KMS-11 (cell line): Measurements from ENCODE around the gene MPV17L.
"Not testable (repeated sequence)": the region's sequence is repeated elsewhere in the genome, so short reads cannot be mapped to it uniquely, and the experiment has no call there.

Experiments
- H2AFZ ChIP-seq: fragments of 200-600 bp; sonication (generic); 2 replicates; pipeline ENCODE4 v1.6.1; 2016; ENCODE audit warnings: antibody characterized with exemption, mixed run types, low read depth
- H3K27ac ChIP-seq: fragments of 200-600 bp; sonication (generic); 2 replicates; pipeline ENCODE4 v1.6.1; 2016; ENCODE audit warnings: mild to moderate bottlenecking, mixed run types
- H3K27me3 ChIP-seq: fragments of 200-600 bp; sonication (generic); 2 replicates; pipeline ENCODE4 v1.6.1; 2017; ENCODE audit warnings: mild to moderate bottlenecking, low read depth, mixed run types, moderate library complexity; ENCODE audit not compliant: insufficient read depth
- H3K36me3 ChIP-seq: fragments of 200-600 bp; sonication (generic); 2 replicates; pipeline ENCODE4 v1.6.1; 2017; ENCODE audit warnings: mild to moderate bottlenecking, mixed run types; ENCODE audit not compliant: insufficient read depth
- H3K4me1 ChIP-seq: fragments of 200-600 bp; sonication (generic); 2 replicates; pipeline ENCODE4 v1.6.1; 2016; ENCODE audit warnings: mild to moderate bottlenecking, low read depth, mixed run types; ENCODE audit not compliant: poor library complexity, severe bottlenecking
- H3K4me2 ChIP-seq: fragments of 200-600 bp; sonication (generic); 2 replicates; pipeline ENCODE4 v1.7.0; 2016; ENCODE audit warnings: mild to moderate bottlenecking, mixed run types
- H3K4me3 ChIP-seq: fragments of 200-600 bp; sonication (generic); IDR thresholded peaks from 2 replicates; pipeline ENCODE4 v1.6.1; 2017; ENCODE audit warnings: low read depth, low read length, mixed read lengths; ENCODE audit not compliant: insufficient read depth
- H3K79me2 ChIP-seq: fragments of 200-600 bp; sonication (generic); 2 replicates; pipeline ENCODE4 v1.6.1; 2016; ENCODE audit warnings: low read depth, mixed run types; ENCODE audit not compliant: insufficient read depth
- H3K9ac ChIP-seq: fragments of 200-600 bp; sonication (generic); 2 replicates; pipeline ENCODE4 v1.6.1; 2016; ENCODE audit warnings: mild to moderate bottlenecking, mixed run types
- H4K20me1 ChIP-seq: fragments of 200-600 bp; sonication (generic); 2 replicates; pipeline ENCODE4 v1.6.1; 2016; ENCODE audit warnings: mild to moderate bottlenecking, mixed run types; ENCODE audit not compliant: insufficient read depth
- TF ChIP-seq, protein P1 (sequence below): fragments of 200-600 bp; sonication (generic); conservative IDR thresholded peaks from 2 replicates; pipeline ENCODE4 v1.6.1; 2017; ENCODE audit warnings: low read depth, mild to moderate bottlenecking, antibody characterized with exemption, low read length, moderate library complexity, mixed read lengths

Gene MPV17L

DNA sequence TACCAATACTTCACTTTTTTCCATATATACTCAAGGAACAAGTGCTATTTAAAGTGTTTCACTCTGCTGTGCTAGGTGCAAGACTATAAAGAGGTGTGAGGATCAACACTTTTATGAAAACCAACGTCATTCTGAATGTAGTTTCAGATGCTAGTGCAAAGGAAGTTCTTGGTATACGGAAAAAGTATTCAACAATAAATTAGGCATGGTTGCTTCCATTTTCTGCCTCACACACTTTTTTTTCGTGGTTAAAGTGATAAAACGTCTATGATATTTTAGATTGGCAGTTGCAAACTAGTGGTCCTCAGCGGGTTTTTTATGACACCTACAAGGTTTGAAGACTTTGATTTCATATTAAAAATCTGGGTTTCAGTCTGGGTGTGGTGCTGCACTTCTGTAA, 5.6 kb upstream of the MPV17L start:
- not testable (repeated sequence) for H3K4me2 ChIP-seq, H2AFZ ChIP-seq, H3K36me3 ChIP-seq, H4K20me1 ChIP-seq, H3K27ac ChIP-seq, H3K4me3 ChIP-seq, H3K79me2 ChIP-seq, H3K9ac ChIP-seq, H3K4me1 ChIP-seq, H3K27me3 ChIP-seq

DNA sequence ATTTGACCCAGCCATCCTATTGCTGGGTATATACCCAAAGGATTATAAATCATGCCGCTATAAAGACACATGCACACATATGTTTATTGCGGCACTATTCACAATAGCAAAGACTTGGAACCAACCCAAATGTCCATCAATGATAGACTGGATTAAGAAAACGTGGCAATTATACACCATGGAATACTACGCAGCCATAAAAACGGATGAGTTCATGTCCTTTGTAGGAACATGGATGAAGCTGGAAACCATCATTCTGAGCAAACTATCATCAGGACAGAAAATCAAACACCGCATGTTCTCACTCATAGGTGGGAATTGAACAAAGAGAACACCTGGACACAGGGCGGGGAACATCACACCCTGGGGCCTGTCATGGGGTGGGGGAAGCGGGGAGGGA, 2.5 kb upstream of the MPV17L start:
- H3K4me3 ChIP-seq, result not testable (repeated sequence)

DNA sequence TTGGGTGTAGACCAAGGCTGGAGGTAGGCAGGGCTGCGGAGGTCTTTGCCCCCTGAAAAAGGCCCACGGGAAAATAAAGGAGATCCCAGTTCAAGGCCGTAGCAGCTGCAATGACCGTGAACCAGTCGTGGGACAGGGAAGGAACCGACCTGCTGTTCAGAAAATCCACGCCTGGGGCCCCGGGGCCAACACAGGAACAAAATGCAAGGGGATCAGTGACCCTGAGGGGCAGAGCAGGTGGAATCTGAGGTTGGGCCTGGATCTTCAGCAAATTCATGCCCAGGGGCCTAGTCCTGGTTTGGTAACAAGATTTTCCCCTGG, 915 bp downstream of the MPV17L start:
- H3K9ac ChIP-seq, H3K4me2 ChIP-seq, H2AFZ ChIP-seq: not testable (repeated sequence)

More for the DNA sequence above, 2.5 kb upstream of the MPV17L start:
- not testable (repeated sequence) for H3K27me3 ChIP-seq, H3K4me1 ChIP-seq, H4K20me1 ChIP-seq, H3K27ac ChIP-seq, H3K9ac ChIP-seq, H2AFZ ChIP-seq, H3K79me2 ChIP-seq, H3K36me3 ChIP-seq, H3K4me2 ChIP-seq

DNA sequence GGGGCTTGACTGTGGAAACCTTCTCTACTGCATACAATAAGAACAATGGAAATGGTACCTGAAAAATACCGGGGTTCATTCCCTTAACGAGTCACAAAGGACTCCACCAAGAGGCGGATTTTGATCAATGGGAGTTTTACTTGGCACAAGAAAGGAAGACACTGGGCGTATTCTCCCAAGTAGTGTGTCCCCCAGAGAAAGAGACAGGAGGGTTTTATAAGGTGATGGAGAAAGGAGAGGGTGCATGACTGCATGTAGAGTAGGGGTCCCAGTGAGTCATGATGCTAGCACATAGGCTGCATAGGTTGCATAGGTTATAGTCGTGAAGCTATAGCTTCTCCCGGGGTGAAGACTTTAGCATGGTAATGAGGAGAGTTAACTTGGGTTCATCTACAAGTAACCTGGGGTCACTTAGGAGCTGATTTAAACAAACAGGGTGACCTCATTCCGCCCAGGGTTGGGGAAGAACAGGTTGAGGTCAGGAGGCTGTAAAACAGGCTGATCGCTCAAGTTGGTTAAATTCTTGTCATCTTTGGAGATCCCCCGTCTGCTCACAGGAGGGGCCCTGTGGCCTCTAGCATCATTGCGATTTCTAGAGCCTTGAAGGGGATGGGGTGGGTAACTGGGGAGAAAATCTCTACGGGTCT, 1.5 kb downstream of the MPV17L start:
- Histone ChIP-seq H3K79me2 (no peaks in the 10 kb centered on the region), H3K27me3 (no peaks in the 10 kb centered on the region), H3K9ac (no peak overlapping the region), H4K20me1 (no peaks in the 10 kb centered on the region), H3K36me3 (no peaks in the 10 kb centered on the region), H3K4me2 (no peak overlapping the region), H3K4me3 (no peak overlapping the region), H2AFZ (no peak overlapping the region), H3K27ac (no peak overlapping the region), H3K4me1 (no peaks in the 10 kb centered on the region)
- TF ChIP-seq, protein P1, sequence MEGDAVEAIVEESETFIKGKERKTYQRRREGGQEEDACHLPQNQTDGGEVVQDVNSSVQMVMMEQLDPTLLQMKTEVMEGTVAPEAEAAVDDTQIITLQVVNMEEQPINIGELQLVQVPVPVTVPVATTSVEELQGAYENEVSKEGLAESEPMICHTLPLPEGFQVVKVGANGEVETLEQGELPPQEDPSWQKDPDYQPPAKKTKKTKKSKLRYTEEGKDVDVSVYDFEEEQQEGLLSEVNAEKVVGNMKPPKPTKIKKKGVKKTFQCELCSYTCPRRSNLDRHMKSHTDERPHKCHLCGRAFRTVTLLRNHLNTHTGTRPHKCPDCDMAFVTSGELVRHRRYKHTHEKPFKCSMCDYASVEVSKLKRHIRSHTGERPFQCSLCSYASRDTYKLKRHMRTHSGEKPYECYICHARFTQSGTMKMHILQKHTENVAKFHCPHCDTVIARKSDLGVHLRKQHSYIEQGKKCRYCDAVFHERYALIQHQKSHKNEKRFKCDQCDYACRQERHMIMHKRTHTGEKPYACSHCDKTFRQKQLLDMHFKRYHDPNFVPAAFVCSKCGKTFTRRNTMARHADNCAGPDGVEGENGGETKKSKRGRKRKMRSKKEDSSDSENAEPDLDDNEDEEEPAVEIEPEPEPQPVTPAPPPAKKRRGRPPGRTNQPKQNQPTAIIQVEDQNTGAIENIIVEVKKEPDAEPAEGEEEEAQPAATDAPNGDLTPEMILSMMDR, result no peak

More for the DNA sequence above, 915 bp downstream of the MPV17L start:
- not testable (repeated sequence) for H3K4me1 ChIP-seq, H3K27me3 ChIP-seq, H3K4me3 ChIP-seq, H3K27ac ChIP-seq, H3K36me3 ChIP-seq, H3K79me2 ChIP-seq, H4K20me1 ChIP-seq

GRCh38 chr16:15398618-15399316, 3.2 kb downstream of the MPV17L start:
- no peak overlapping the region for H2AFZ ChIP-seq
- H3K79me2 ChIP-seq, result no peaks in the 10 kb centered on the region
- H3K9ac ChIP-seq, result no peak overlapping the region
- H3K27me3 ChIP-seq, result no peaks in the 10 kb centered on the region
- no peaks in the 10 kb centered on the region for H3K36me3 ChIP-seq
- TF ChIP-seq, protein P1, result no peak
- H4K20me1 ChIP-seq, result no peaks in the 10 kb centered on the region
- no peak overlapping the region for H3K27ac ChIP-seq
- H3K4me3 ChIP-seq, result no peak overlapping the region
- H3K4me2 ChIP-seq, result no peak overlapping the region
- H3K4me1 ChIP-seq, result no peaks in the 10 kb centered on the region

DNA sequence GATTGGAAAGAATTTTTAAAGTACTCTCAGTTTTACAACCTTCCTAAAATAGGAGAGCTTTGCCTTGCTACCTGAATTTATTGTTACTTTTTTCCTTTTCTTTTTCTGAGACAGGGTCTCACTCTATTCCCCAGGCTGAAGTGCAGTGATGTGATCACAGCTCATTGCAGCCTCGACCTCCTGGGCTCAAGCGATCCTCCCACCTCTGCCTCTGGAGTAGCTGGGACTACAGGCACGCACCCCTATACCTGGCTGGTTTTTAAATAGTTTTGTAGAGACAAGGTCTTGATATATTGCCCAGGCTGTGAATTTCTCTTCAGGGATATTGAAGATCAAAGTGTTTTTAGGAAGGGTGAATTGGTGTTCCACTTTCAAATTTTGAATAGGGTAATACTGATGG, 3.8 kb downstream of the MPV17L start:
- H4K20me1 ChIP-seq, result no peaks in the 10 kb centered on the region
- H3K36me3 ChIP-seq, result no peaks in the 10 kb centered on the region
- H3K4me1 ChIP-seq, result peaks cover under 1% of the 10 kb centered on the region
- no peak overlapping the region for H3K4me3 ChIP-seq
- no peak overlapping the region for H3K27ac ChIP-seq
- TF ChIP-seq, protein P1, result no peak
- no peak overlapping the region for H2AFZ ChIP-seq
- no peaks in the 10 kb centered on the region for H3K79me2 ChIP-seq
- H3K9ac ChIP-seq, result no peak overlapping the region
- H3K4me2 ChIP-seq, result no peak overlapping the region
- no peaks in the 10 kb centered on the region for H3K27me3 ChIP-seq

DNA sequence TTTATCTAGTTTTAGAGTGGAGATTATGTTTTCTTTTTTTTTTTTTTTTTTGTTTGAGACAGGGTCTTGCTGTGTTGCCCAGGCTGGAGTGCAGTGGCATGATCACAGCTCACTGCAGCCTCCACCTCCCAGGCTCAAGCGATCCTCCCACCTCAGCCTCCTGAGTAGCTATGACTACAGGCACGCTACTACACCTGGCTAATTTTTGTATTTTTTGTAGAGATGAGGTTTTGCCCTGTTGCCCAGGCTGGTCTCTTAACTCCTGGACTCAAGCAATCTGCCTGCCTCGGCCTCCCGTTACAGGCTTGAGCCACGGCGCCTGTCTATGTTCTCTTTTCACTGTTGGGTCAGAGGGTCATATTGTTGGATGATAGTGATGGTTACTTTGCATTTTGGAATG, 4.8 kb downstream of the MPV17L start:
- H3K4me3 ChIP-seq, H4K20me1 ChIP-seq, H3K27ac ChIP-seq, H3K4me2 ChIP-seq, H2AFZ ChIP-seq, H3K79me2 ChIP-seq, H3K9ac ChIP-seq, H3K27me3 ChIP-seq, H3K36me3 ChIP-seq: not testable (repeated sequence)
- peaks cover 10% of the 10 kb centered on the region for H3K4me1 ChIP-seq
